GM19452 (cell line): ENCODE measurements around the gene CTRL.

ENCODE experiments used
- ATAC-seq: cut with Tn5 transposase; IDR thresholded peaks from one replicate; pipeline ENCODE4 v1.9.1; 2021; ENCODE audit not compliant: unreplicated experiment

CTRL gene

DNA sequence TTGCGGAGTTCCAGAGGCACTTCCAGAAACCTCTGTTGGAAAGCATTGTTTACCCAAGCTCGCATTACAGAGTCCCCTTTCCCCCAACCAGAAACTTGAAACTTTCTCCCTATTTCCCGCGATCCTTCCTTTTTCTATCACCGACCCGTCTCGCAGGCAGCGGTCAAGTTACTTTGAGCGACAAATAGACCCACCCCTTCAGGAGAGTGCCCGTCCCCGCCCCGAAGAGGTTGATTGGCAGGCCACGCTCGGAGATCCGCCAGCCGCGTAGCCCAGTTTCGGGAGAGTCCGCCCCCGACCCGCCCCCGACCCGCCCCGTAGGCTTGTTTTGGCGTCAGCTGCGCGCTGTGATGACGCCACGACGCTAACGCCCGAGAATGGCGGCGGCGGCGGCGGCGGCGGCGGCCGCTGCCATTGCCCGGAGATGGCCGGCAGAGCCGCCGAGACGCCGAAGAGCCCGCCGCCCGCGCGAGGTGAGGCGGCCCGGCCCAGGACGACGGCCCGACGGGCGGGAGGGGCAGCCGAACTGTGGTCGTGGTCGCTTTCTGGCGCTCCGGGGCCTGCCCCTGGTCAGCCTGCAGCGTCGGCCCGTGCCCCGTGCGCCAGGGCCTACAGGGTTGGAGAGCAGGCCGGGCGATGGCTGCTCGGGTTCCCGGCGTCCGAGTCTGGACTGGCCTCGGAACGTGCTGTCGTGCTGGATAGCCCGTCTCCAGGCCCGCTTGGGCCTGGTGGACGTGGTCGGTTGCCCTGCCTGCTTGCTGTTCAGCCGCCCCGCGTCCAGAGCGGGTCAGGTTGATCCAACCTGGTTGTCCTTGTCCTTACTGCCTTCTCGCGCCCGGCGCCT, 38.5 kb downstream of the CTRL start, which contains the start of gene PSKH1:
Gene PSKH1, plus strand, starts transcription at position 356 of the 844 bp plus-strand sequence. CDS start 15,496 bp downstream, outside the sequence.
- peak; percentile 84 for ATAC-seq

DNA sequence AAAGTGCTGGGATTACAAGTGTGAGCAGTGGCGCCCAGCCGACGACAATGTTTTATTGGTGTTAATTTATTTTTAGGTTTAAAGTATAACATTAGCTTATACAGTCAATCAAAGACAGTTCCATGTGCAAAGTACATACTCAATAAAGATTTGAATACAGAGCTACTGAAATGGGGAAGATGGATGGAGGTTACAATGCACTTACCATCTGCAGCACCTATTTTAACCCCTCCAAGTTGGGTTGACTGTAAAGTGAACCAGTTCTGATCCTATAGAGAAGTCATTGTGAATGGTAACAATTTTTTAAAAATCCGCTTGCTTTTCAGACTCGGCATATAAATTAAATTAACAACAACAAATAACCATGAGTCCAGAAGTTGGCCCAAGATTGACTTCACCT, 39.3 kb downstream of the CTRL start:
- ATAC-seq: no peak

DNA sequence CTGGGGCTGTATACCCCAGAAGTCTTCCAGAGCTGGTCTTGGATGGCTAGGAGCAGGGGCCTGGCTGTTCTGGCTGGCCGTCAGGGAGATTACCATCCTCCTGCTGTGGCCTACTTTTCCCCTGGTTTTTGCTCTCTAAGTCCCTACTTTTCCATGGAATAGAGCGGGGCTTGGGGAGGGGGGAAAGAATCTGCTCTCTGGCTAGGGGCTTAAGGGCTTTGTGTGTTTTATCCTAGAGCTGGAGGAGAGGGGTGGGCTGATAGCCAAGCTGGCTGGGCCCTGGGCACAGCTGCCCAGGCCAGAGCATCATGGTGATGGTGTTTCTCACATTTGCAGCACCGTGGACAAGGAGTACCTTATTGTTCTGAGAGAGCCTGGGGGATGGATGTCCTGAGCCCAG, 43.3 kb downstream of the CTRL start:
- ATAC-seq: no peak

DNA sequence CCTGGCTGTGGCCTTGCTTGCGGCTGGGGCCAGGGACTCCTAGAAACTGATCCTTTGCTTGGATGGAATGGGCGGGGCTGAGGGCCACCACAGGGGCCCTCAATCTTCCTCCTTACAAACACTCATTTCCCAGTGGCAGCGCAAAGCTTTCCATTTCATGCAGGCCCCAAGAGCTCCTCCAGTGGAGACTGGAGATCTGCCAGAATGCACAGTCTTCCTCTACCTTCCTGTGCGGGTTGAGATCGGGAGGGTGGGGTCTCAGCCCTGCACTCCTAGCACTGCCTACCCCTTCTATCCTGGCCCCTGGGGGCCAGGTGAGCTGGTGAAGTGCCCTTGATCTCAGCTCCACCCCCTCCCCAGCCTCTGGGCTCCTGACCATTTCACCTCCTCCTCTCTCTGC, 45.3 kb downstream of the CTRL start:
- no peak for ATAC-seq

DNA sequence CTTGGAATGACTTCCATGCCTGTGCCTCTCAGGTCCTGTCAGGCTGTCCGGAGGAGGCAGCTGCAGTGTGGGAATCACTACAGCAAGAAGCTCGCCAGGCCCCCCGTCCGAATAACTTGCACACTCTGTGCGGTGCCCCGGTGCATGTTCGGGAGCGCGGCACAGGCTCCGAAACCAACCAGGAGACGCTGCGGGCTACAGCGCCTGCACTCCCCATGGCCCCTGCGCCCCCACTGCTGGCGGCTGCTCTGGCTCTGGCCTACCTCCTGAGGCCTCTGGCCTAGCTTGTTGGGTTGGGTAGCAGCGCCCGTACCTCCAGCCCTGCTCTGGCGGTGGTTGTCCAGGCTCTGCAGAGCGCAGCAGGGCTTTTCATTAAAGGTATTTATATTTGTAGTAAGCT, 45.7 kb downstream of the CTRL start:
- no peak for ATAC-seq

DNA sequence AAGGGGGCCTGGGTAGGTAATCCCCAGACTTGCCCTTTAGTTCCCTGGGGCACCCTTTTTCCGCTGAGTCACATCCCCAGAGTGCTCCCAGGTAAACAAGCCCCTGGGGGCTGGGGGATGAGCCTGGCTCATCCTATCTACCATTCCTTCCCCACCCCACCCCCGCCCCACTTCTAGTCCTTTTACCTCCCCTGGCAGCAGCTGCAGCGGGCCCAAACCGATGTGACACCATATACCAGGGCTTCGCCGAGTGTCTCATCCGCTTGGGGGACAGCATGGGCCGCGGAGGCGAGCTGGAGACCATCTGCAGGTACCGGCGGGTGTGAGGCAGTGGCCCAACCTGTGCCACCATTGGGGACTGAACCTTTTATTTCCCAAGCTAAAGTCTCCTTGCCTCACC, 46.1 kb downstream of the CTRL start:
- ATAC-seq: no peak

GRCh38 chr16:67884684-67885083, 47.0 kb downstream of the CTRL start, which contains the start of gene NRN1L:
Gene NRN1L (plus strand): TSS chr16:67884885. CDS start chr16:67884904, 19 bp downstream.
- no peak for ATAC-seq

- ATAC-seq: no peak
Measured at GRCh38 chr16:67883872-67884261, 47.8 kb downstream of the CTRL start.

- ATAC-seq: no peak
Measured at GRCh38 chr16:67883146-67883871, 48.4 kb downstream of the CTRL start.

- no peak for ATAC-seq
Measured at GRCh38 chr16:67882374-67883145, 49.1 kb downstream of the CTRL start.

- no peak for ATAC-seq
Measured at GRCh38 chr16:67881621-67882161, 50.0 kb downstream of the CTRL start.

GRCh38 chr16:67880584-67880983, 51.1 kb downstream of the CTRL start:
- no peak for ATAC-seq

- no peak for ATAC-seq
Measured at GRCh38 chr16:67879936-67880335, 51.7 kb downstream of the CTRL start.
